Cardiac muscle cell (in vitro differentiated cells and primary cell): Measurements from ENCODE around the gene PRR19. TPM values are rescaled to one million over a fixed set of nuclear protein-coding genes. Genes with fewer than 3 reads are reported as not detected.

Experiments used
- DNase-seq, 2 donors: peaks; one replicate each; pipeline versions ENCODE4 v3.0.0 to v3.0.0-alpha.2; 2010 to 2017; ENCODE audit warnings: low read depth in 1 of 2, low spot score in 1 of 2
- H3K27ac ChIP-seq: fragments of 200-600 bp; sonication (generic); 2 replicates; pipeline ENCODE4 v1.5.1; 2016
- H3K27me3 ChIP-seq: fragments of 200-600 bp; sonication (generic); 2 replicates; pipeline ENCODE4 v1.6.0; 2016; ENCODE audit warnings: control low read depth
- H3K36me3 ChIP-seq: fragments of 200-600 bp; sonication (generic); 2 replicates; pipeline ENCODE4 v1.5.1; 2016; ENCODE audit warnings: control low read depth
- H3K4me1 ChIP-seq: fragments of 200-600 bp; sonication (generic); 2 replicates; pipeline ENCODE4 v1.8.1; 2017; ENCODE audit warnings: low read depth, mild to moderate bottlenecking, mixed run types
- H3K4me3 ChIP-seq: fragments of 200-600 bp; sonication (generic); 2 replicates; pipeline ENCODE4 v1.5.1; 2016; ENCODE audit warnings: mild to moderate bottlenecking
- H3K9me3 ChIP-seq: fragments of 200-600 bp; sonication (generic); 2 replicates; pipeline ENCODE4 v1.5.1; 2017; ENCODE audit warnings: low read depth, mild to moderate bottlenecking, control low read depth
- CTCF ChIP-seq: IDR thresholded peaks from 2 replicates; pipeline ENCODE4 v1.5.1; 2012; ENCODE audit warnings: low read depth, mild to moderate bottlenecking, low read length
- polyA plus RNA-seq: library from polyadenylated mRNA; unstranded; fragments of >200 nt; fragmentation: Nextera tagmentation; extraction: Ambion mirVana; gene quantifications from 2 replicates; pipeline ENCODE4 v1.2.1, GENCODE V29; 2016
- total RNA-seq: library from RNA; depleted of rRNA; stranded (reverse); fragments of >200 nt; gene quantifications from 2 replicates; pipeline ENCODE4 v1.2.3, GENCODE V29; 2016

PRR19 gene
- total and polyA plus RNA-seq, 2 experiments from 2014 or later: 1.4 to 2.9 TPM

- Histone ChIP-seq H3K9me3 (no peaks in the 10 kb centered on the region), H3K4me3 (no peak overlapping the region), H3K4me1 (peaks cover 41% of the 10 kb centered on the region), H3K27me3 (no peaks in the 10 kb centered on the region), H3K27ac (peak overlapping the region; percentile 81), H3K36me3 (no peaks in the 10 kb centered on the region)
- no peak for TF ChIP-seq CTCF
- DNase-seq: peak in 1 of 2 donors; percentile 66
Measured at GRCh38 chr19:42277821-42278451, 24.0 kb upstream of the PRR19 start.

GRCh38 chr19:42278452-42279154 lies 23.3 kb upstream of the PRR19 start:
- peaks cover 45% of the 10 kb centered on the region for H3K4me1 ChIP-seq
- no peaks in the 10 kb centered on the region for H3K36me3 ChIP-seq
- DNase-seq: no peak
- no peak for TF ChIP-seq CTCF
- no peaks in the 10 kb centered on the region for H3K27me3 ChIP-seq
- no peak overlapping the region for H3K4me3 ChIP-seq
- peak overlapping the region; percentile 81 for H3K27ac ChIP-seq
- no peaks in the 10 kb centered on the region for H3K9me3 ChIP-seq

GRCh38 chr19:42279155-42279901 lies 22.6 kb upstream of the PRR19 start:
- H3K36me3 ChIP-seq: no peaks in the 10 kb centered on the region
- peaks cover 45% of the 10 kb centered on the region for H3K4me1 ChIP-seq
- peak overlapping the region; percentile 81 for H3K27ac ChIP-seq
- TF ChIP-seq CTCF: no peak
- H3K9me3 ChIP-seq: no peaks in the 10 kb centered on the region
- DNase-seq: no peak
- peak overlapping the region; percentile 91 for H3K4me3 ChIP-seq
- no peaks in the 10 kb centered on the region for H3K27me3 ChIP-seq

GRCh38 chr19:42279902-42280814 lies 21.8 kb upstream of the PRR19 start:
- Histone ChIP-seq H3K4me3 (peak overlapping the region; percentile 91), H3K36me3 (no peaks in the 10 kb centered on the region), H3K27me3 (no peaks in the 10 kb centered on the region), H3K4me1 (peaks cover 48% of the 10 kb centered on the region), H3K27ac (peak overlapping the region; percentile 81), H3K9me3 (no peaks in the 10 kb centered on the region)
- TF ChIP-seq CTCF: peak; percentile 89
- DNase-seq: peak; percentile 93 to 94

- DNase-seq: peak in 1 of 2 donors; percentile 67
- TF ChIP-seq CTCF: no peak
- Histone ChIP-seq H3K9me3 (no peaks in the 10 kb centered on the region), H3K4me1 (peaks cover 52% of the 10 kb centered on the region), H3K4me3 (peak overlapping the region; percentile 91), H3K27ac (peak overlapping the region; percentile 81), H3K27me3 (no peaks in the 10 kb centered on the region), H3K36me3 (no peaks in the 10 kb centered on the region)
Measured at GRCh38 chr19:42280815-42281145, 21.2 kb upstream of the PRR19 start.
